ENCODE results near the gene GRID2.

The GRID2 gene

GRCh38 chr4:93031431-93032098 is 727.8 kb downstream of the GRID2 start:
- no peaks in the 10 kb centered on the region for H3K79me1 ChIP-seq (ENCODE audit: low read length)
- no peak overlapping the region for H4K12ac ChIP-seq (ENCODE audit: low read depth, low read length)
- H3K4ac ChIP-seq (ENCODE audit: low read depth, low read length): no peak overlapping the region
- H3K23ac ChIP-seq (ENCODE audit: low read length): no peak overlapping the region
- no peak overlapping the region for H3K4me2 ChIP-seq (ENCODE audit: low read length)
- H4K8ac ChIP-seq (ENCODE audit: low read depth, low read length): no peak overlapping the region
- no peak overlapping the region for H3K4me3 ChIP-seq (ENCODE audit: low read depth, low read length)
- H3K18ac ChIP-seq (ENCODE audit: low read length): no peak overlapping the region
- no peaks in the 10 kb centered on the region for H3K36me3 ChIP-seq (ENCODE audit: control insufficient read depth in 1 of 2, insufficient read depth in 2 of 2, low read length in 2 of 2)
- no peak overlapping the region for H2AK5ac ChIP-seq (ENCODE audit: low read length)
- no peak for DNase-seq
- no peak overlapping the region for H2BK12ac ChIP-seq (ENCODE audit: low read length)
- no peaks in the 10 kb centered on the region for H3K4me1 ChIP-seq (ENCODE audit: control insufficient read depth in 1 of 2, insufficient read depth in 2 of 2, low read length in 2 of 2)
- no peak overlapping the region for H3K27ac ChIP-seq (ENCODE audit: low read depth, low read length)
- no peak overlapping the region for H3K14ac ChIP-seq (ENCODE audit: low read length)
- H2BK5ac ChIP-seq (ENCODE audit: low read depth, low read length, poor library complexity): no peak overlapping the region
- H3K9me3 ChIP-seq (ENCODE audit: insufficient read depth, low read depth, low read length): no peaks in the 10 kb centered on the region
- H2BK120ac ChIP-seq (ENCODE audit: insufficient read depth, low read length, poor library complexity): no peak overlapping the region
- H2AFZ ChIP-seq (ENCODE audit: insufficient read depth, low read length, poor library complexity): no peak overlapping the region
- WGBS (ENCODE audit: extremely low coverage, insufficient coverage, insufficient read length): no CpG with 5 or more reads among the region's 2 CpGs
- H4K91ac ChIP-seq (ENCODE audit: low read depth, low read length): no peak overlapping the region
- H3K79me2 ChIP-seq (ENCODE audit: control insufficient read depth, insufficient read depth, low read length, poor library complexity): no peaks in the 10 kb centered on the region
- H3K9ac ChIP-seq (ENCODE audit: low read length): no peak overlapping the region
- no peaks in the 10 kb centered on the region for H3K27me3 ChIP-seq (ENCODE audit: insufficient read depth, low read length)

- no peaks in the 10 kb centered on the region for H3K79me1 ChIP-seq (ENCODE audit: low read length)
- H2BK5ac ChIP-seq (ENCODE audit: low read depth, low read length, poor library complexity): no peak overlapping the region
- H3K9me3 ChIP-seq (ENCODE audit: insufficient read depth, low read depth, low read length): no peaks in the 10 kb centered on the region
- H4K91ac ChIP-seq (ENCODE audit: low read depth, low read length): no peak overlapping the region
- H3K36me3 ChIP-seq (ENCODE audit: control insufficient read depth in 1 of 2, insufficient read depth in 2 of 2, low read length in 2 of 2): no peaks in the 10 kb centered on the region
- H3K18ac ChIP-seq (ENCODE audit: low read length): no peak overlapping the region
- DNase-seq: no peak
- no peaks in the 10 kb centered on the region for H3K4me1 ChIP-seq (ENCODE audit: control insufficient read depth in 1 of 2, insufficient read depth in 2 of 2, low read length in 2 of 2)
- no peak overlapping the region for H3K27ac ChIP-seq (ENCODE audit: low read depth, low read length)
- H3K14ac ChIP-seq (ENCODE audit: low read length): no peak overlapping the region
- H4K12ac ChIP-seq (ENCODE audit: low read depth, low read length): no peak overlapping the region
- H3K4me2 ChIP-seq (ENCODE audit: low read length): no peak overlapping the region
- H4K8ac ChIP-seq (ENCODE audit: low read depth, low read length): no peak overlapping the region
- H2AK5ac ChIP-seq (ENCODE audit: low read length): no peak overlapping the region
- no peak overlapping the region for H3K23ac ChIP-seq (ENCODE audit: low read length)
- no peak overlapping the region for H3K4ac ChIP-seq (ENCODE audit: low read depth, low read length)
- H3K27me3 ChIP-seq (ENCODE audit: insufficient read depth, low read length): no peaks in the 10 kb centered on the region
- no peak overlapping the region for H3K4me3 ChIP-seq (ENCODE audit: low read depth, low read length)
- H2BK120ac ChIP-seq (ENCODE audit: insufficient read depth, low read length, poor library complexity): no peak overlapping the region
- no peaks in the 10 kb centered on the region for H3K79me2 ChIP-seq (ENCODE audit: control insufficient read depth, insufficient read depth, low read length, poor library complexity)
- no peak overlapping the region for H2BK12ac ChIP-seq (ENCODE audit: low read length)
- H3K9ac ChIP-seq (ENCODE audit: low read length): no peak overlapping the region
- no peak overlapping the region for H2AFZ ChIP-seq (ENCODE audit: insufficient read depth, low read length, poor library complexity)
Observed at GRCh38 chr4:93042746-93043145, 739.0 kb downstream of the GRID2 start.

- Histone ChIP-seq H3K14ac (ENCODE audit: low read length) (no peak overlapping the region), H3K18ac (ENCODE audit: low read length) (no peak overlapping the region), H3K23ac (ENCODE audit: low read length) (no peak overlapping the region), H3K9ac (ENCODE audit: low read length) (no peak overlapping the region), H3K4me2 (ENCODE audit: low read length) (no peak overlapping the region), H3K4me3 (ENCODE audit: low read depth, low read length) (no peak overlapping the region), H4K91ac (ENCODE audit: low read depth, low read length) (no peak overlapping the region), H2AK5ac (ENCODE audit: low read length) (no peak overlapping the region), H4K12ac (ENCODE audit: low read depth, low read length) (no peak overlapping the region), H4K8ac (ENCODE audit: low read depth, low read length) (no peak overlapping the region), H3K79me1 (ENCODE audit: low read length) (no peaks in the 10 kb centered on the region), H3K4ac (ENCODE audit: low read depth, low read length) (no peak overlapping the region), H2BK5ac (ENCODE audit: low read depth, low read length, poor library complexity) (no peak overlapping the region), H2AFZ (ENCODE audit: insufficient read depth, low read length, poor library complexity) (no peak overlapping the region), H2BK12ac (ENCODE audit: low read length) (no peak overlapping the region), H2BK120ac (ENCODE audit: insufficient read depth, low read length, poor library complexity) (no peak overlapping the region), H3K79me2 (ENCODE audit: control insufficient read depth, insufficient read depth, low read length, poor library complexity) (no peaks in the 10 kb centered on the region), H3K4me1 (ENCODE audit: control insufficient read depth in 1 of 2, insufficient read depth in 2 of 2, low read length in 2 of 2) (no peaks in the 10 kb centered on the region), H3K36me3 (ENCODE audit: control insufficient read depth in 1 of 2, insufficient read depth in 2 of 2, low read length in 2 of 2) (no peaks in the 10 kb centered on the region), H3K27ac (ENCODE audit: low read depth, low read length) (no peak overlapping the region), H3K9me3 (ENCODE audit: insufficient read depth, low read depth, low read length) (no peaks in the 10 kb centered on the region), H3K27me3 (ENCODE audit: insufficient read depth, low read length) (no peaks in the 10 kb centered on the region)
- no CpG with 5 or more reads among the region's 6 CpGs for whole genome bisulfite sequencing (ENCODE audit: extremely low coverage, insufficient coverage, insufficient read length)
- no peak for DNase-seq
Observed at GRCh38 chr4:93053140-93053539, 749.4 kb downstream of the GRID2 start.

GRCh38 chr4:93061826-93062225 is 758.1 kb downstream of the GRID2 start:
- Histone ChIP-seq H3K27ac (ENCODE audit: low read depth, low read length) (no peak overlapping the region), H3K14ac (ENCODE audit: low read length) (no peak overlapping the region), H3K4me1 (ENCODE audit: control insufficient read depth in 1 of 2, insufficient read depth in 2 of 2, low read length in 2 of 2) (no peaks in the 10 kb centered on the region), H3K9me3 (ENCODE audit: insufficient read depth, low read depth, low read length) (no peaks in the 10 kb centered on the region), H2BK12ac (ENCODE audit: low read length) (no peak overlapping the region), H3K18ac (ENCODE audit: low read length) (no peak overlapping the region), H3K4ac (ENCODE audit: low read depth, low read length) (no peak overlapping the region), H3K4me2 (ENCODE audit: low read length) (no peak overlapping the region), H3K79me2 (ENCODE audit: control insufficient read depth, insufficient read depth, low read length, poor library complexity) (no peaks in the 10 kb centered on the region), H2BK5ac (ENCODE audit: low read depth, low read length, poor library complexity) (no peak overlapping the region), H3K36me3 (ENCODE audit: control insufficient read depth in 1 of 2, insufficient read depth in 2 of 2, low read length in 2 of 2) (no peaks in the 10 kb centered on the region), H4K12ac (ENCODE audit: low read depth, low read length) (no peak overlapping the region), H3K9ac (ENCODE audit: low read length) (no peak overlapping the region), H4K91ac (ENCODE audit: low read depth, low read length) (no peak overlapping the region), H3K27me3 (ENCODE audit: insufficient read depth, low read length) (no peaks in the 10 kb centered on the region), H2AFZ (ENCODE audit: insufficient read depth, low read length, poor library complexity) (no peak overlapping the region), H2AK5ac (ENCODE audit: low read length) (no peak overlapping the region), H3K4me3 (ENCODE audit: low read depth, low read length) (no peak overlapping the region), H3K23ac (ENCODE audit: low read length) (no peak overlapping the region), H3K79me1 (ENCODE audit: low read length) (no peaks in the 10 kb centered on the region), H2BK120ac (ENCODE audit: insufficient read depth, low read length, poor library complexity) (no peak overlapping the region), H4K8ac (ENCODE audit: low read depth, low read length) (no peak overlapping the region)
- DNase-seq: no peak
- no CpG with 5 or more reads among the region's 2 CpGs for WGBS (ENCODE audit: extremely low coverage, insufficient coverage, insufficient read length)

Data from trophoblast cell (in vitro differentiated cells and primary cell).